Nephron progenitor cell (in vitro differentiated cells): ENCODE measurements around the gene CHI3L1.
"Not testable (repeated sequence)": the region's sequence is repeated elsewhere in the genome, so short reads cannot be mapped to it uniquely, and the experiment has no call there.

Source experiments
- DNase-seq: peaks from one replicate; pipeline ENCODE4 v3.0.0; 2021
- H3K27ac Mint-ChIP-seq: 2 replicates; pipeline ENCODE4 v1.8.0; 2021; ENCODE audit warnings: mild to moderate bottlenecking, moderate library complexity, mixed read lengths
- H3K27me3 Mint-ChIP-seq: 2 replicates; pipeline ENCODE4 v1.8.0; 2021; ENCODE audit warnings: mild to moderate bottlenecking, low read depth, mixed read lengths; ENCODE audit not compliant: poor library complexity
- H3K36me3 Mint-ChIP-seq: 2 replicates; pipeline ENCODE4 v1.8.0; 2021; ENCODE audit warnings: low read depth, mixed read lengths
- H3K4me1 Mint-ChIP-seq: 2 replicates; pipeline ENCODE4 v1.8.0; 2021; ENCODE audit warnings: mixed read lengths
- H3K4me3 Mint-ChIP-seq: 2 replicates; pipeline ENCODE4 v1.8.0; 2021; ENCODE audit warnings: mild to moderate bottlenecking, moderate library complexity, mixed read lengths
- H3K9me3 Mint-ChIP-seq: 2 replicates; pipeline ENCODE4 v1.8.0; 2021; ENCODE audit warnings: mild to moderate bottlenecking, moderate library complexity, mixed read lengths
- TF ChIP-seq, protein P1 (sequence below): fragments of 200-600 bp; sonication (generic); IDR thresholded peaks from 2 replicates; pipeline ENCODE4 v1.5.0; 2021; ENCODE audit warnings: antibody characterized with exemption

Gene CHI3L1

GRCh38 chr1:203186446-203187303 is at the start of gene CHI3L1:
TSS of gene CHI3L1 (minus strand) at chr1:203186704. CDS start at chr1:203186623, 81 bp downstream.
- no peak for DNase-seq
- Mint-ChIP-seq H3K4me1 (peaks cover 36% of the 10 kb centered on the region), H3K27me3 (peaks cover 6% of the 10 kb centered on the region), H3K36me3 (no peaks in the 10 kb centered on the region), H3K4me3 (peak within 1 kb of the TSS; percentile 59), H3K9me3 (no peaks in the 10 kb centered on the region), H3K27ac (no peak within 1 kb of the TSS)
- TF ChIP-seq, protein P1, sequence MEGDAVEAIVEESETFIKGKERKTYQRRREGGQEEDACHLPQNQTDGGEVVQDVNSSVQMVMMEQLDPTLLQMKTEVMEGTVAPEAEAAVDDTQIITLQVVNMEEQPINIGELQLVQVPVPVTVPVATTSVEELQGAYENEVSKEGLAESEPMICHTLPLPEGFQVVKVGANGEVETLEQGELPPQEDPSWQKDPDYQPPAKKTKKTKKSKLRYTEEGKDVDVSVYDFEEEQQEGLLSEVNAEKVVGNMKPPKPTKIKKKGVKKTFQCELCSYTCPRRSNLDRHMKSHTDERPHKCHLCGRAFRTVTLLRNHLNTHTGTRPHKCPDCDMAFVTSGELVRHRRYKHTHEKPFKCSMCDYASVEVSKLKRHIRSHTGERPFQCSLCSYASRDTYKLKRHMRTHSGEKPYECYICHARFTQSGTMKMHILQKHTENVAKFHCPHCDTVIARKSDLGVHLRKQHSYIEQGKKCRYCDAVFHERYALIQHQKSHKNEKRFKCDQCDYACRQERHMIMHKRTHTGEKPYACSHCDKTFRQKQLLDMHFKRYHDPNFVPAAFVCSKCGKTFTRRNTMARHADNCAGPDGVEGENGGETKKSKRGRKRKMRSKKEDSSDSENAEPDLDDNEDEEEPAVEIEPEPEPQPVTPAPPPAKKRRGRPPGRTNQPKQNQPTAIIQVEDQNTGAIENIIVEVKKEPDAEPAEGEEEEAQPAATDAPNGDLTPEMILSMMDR, result no peak

- not testable (repeated sequence) for H3K4me3 Mint-ChIP-seq, H3K27ac Mint-ChIP-seq, DNase-seq, H3K4me1 Mint-ChIP-seq
- Mint-ChIP-seq H3K36me3 (peaks cover 12% of the 10 kb centered on the region), H3K9me3 (peaks cover 41% of the 10 kb centered on the region), H3K27me3 (peaks cover 48% of the 10 kb centered on the region)
Observed at GRCh38 chr1:203234901-203235300, 48.4 kb upstream of the CHI3L1 start.

DNA sequence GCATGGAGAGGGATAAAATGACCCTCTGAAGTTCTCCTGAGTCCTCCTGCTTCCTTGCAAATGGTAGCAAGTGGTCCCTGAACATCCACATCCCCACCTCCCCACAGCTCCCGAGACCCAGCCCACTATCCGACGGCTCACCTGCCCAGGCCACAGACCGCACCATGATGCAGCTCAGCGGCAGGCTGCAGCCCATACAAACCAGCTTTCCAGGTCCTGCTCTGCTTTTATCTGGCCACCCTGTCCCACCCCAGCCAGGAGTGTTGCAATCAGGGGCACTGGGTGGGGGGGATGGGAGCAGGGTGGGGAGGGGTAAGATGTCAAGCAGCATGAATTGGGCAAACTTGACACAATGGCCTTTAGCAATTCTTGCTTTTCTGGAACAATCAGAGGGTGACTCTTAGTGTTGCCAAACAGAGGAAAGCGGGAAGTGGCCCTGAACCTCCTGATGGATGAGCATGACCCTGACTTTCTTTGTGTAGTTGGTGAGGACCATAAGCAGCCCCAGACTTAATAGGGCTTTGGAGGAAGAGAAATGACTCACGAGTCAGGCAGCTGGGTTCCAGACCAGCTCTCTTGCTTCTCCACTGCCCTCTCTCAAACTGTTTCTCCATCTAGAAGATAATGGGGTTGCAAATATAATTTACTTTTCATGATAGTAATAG is 43.1 kb upstream of the CHI3L1 start, which contains the start of gene CHIT1:
CHIT1 (minus strand) TSS at position 203 of the 665 bp plus-strand sequence; CDS start at position 166, 37 bp downstream.
- peaks cover 57% of the 10 kb centered on the region for H3K27me3 Mint-ChIP-seq
- peaks cover 15% of the 10 kb centered on the region for H3K9me3 Mint-ChIP-seq
- no peak within 1 kb of the TSS for H3K4me3 Mint-ChIP-seq
- no peak within 1 kb of the TSS for H3K27ac Mint-ChIP-seq
- TF ChIP-seq, protein P1, result no peak
- no peak for DNase-seq
- H3K36me3 Mint-ChIP-seq, result peaks cover 1% of the 10 kb centered on the region
- H3K4me1 Mint-ChIP-seq, result no peaks in the 10 kb centered on the region

- no peak overlapping the region for H3K4me3 Mint-ChIP-seq
- no peak for DNase-seq
- no peaks in the 10 kb centered on the region for H3K36me3 Mint-ChIP-seq
- peaks cover 5% of the 10 kb centered on the region for H3K9me3 Mint-ChIP-seq
- peaks cover 58% of the 10 kb centered on the region for H3K27me3 Mint-ChIP-seq
- TF ChIP-seq, protein P1, result no peak
- H3K27ac Mint-ChIP-seq, result no peak overlapping the region
- no peaks in the 10 kb centered on the region for H3K4me1 Mint-ChIP-seq
Observed at GRCh38 chr1:203228670-203229069, 42.2 kb upstream of the CHI3L1 start.

GRCh38 chr1:203227371-203228083 is 41.0 kb upstream of the CHI3L1 start:
- Mint-ChIP-seq H3K4me3 (no peak overlapping the region), H3K4me1 (no peaks in the 10 kb centered on the region), H3K36me3 (no peaks in the 10 kb centered on the region), H3K27ac (no peak overlapping the region), H3K9me3 (no peaks in the 10 kb centered on the region), H3K27me3 (peaks cover 56% of the 10 kb centered on the region)
- TF ChIP-seq, protein P1, result no peak
- no peak for DNase-seq

GRCh38 chr1:203225071-203225470 is 38.6 kb upstream of the CHI3L1 start:
- no peak overlapping the region for H3K27ac Mint-ChIP-seq
- peaks cover 43% of the 10 kb centered on the region for H3K27me3 Mint-ChIP-seq
- TF ChIP-seq, protein P1, result no peak
- H3K9me3 Mint-ChIP-seq, result no peaks in the 10 kb centered on the region
- no peak for DNase-seq
- no peaks in the 10 kb centered on the region for H3K4me1 Mint-ChIP-seq
- H3K36me3 Mint-ChIP-seq, result no peaks in the 10 kb centered on the region
- no peak overlapping the region for H3K4me3 Mint-ChIP-seq
